Activated naive CD8-positive, alpha-beta T cell treated with anti-CD3 and anti-CD28 coated beads for 36 hours (primary cell): ENCODE measurements around the gene FSTL5. TPM values are rescaled to one million over a fixed set of nuclear protein-coding genes. Genes with fewer than 3 reads are reported as not detected.

Experiments
- DNase-seq: peaks from one replicate; pipeline ENCODE4 v3.0.0; 2021
- H3K27ac Mint-ChIP-seq: one replicate; pipeline ENCODE4 v1.8.0; 2022; ENCODE audit warnings: mild to moderate bottlenecking, moderate library complexity, mixed read lengths
- H3K27me3 Mint-ChIP-seq: one replicate; pipeline ENCODE4 v1.8.0; 2022; ENCODE audit warnings: mild to moderate bottlenecking, mixed read lengths
- H3K36me3 Mint-ChIP-seq: one replicate; pipeline ENCODE4 v1.8.0; 2021; ENCODE audit warnings: mild to moderate bottlenecking, mixed read lengths
- H3K4me1 Mint-ChIP-seq: one replicate; pipeline ENCODE4 v1.8.0; 2021; ENCODE audit warnings: mixed read lengths
- H3K4me3 Mint-ChIP-seq: one replicate; pipeline ENCODE4 v1.8.0; 2022; ENCODE audit warnings: mild to moderate bottlenecking, moderate library complexity, mixed read lengths
- H3K9me3 Mint-ChIP-seq: one replicate; pipeline ENCODE4 v1.8.0; 2022; ENCODE audit warnings: mixed read lengths
- total RNA-seq, 2 experiments: library from RNA; stranded (reverse); gene quantifications; one replicate each; pipeline ENCODE4 v1.2.3, GENCODE V29; 2021

FSTL5 gene
- total RNA-seq, 2 experiments from 2014 or later = not detected

GRCh38 chr4:161411901-161412300 is 751.9 kb downstream of the FSTL5 start:
- Mint-ChIP-seq H3K4me3 (no peak overlapping the region), H3K9me3 (peaks cover 8% of the 10 kb centered on the region), H3K27ac (no peak overlapping the region), H3K36me3 (no peaks in the 10 kb centered on the region), H3K27me3 (no peaks in the 10 kb centered on the region), H3K4me1 (no peaks in the 10 kb centered on the region)
- no peak for DNase-seq

DNA sequence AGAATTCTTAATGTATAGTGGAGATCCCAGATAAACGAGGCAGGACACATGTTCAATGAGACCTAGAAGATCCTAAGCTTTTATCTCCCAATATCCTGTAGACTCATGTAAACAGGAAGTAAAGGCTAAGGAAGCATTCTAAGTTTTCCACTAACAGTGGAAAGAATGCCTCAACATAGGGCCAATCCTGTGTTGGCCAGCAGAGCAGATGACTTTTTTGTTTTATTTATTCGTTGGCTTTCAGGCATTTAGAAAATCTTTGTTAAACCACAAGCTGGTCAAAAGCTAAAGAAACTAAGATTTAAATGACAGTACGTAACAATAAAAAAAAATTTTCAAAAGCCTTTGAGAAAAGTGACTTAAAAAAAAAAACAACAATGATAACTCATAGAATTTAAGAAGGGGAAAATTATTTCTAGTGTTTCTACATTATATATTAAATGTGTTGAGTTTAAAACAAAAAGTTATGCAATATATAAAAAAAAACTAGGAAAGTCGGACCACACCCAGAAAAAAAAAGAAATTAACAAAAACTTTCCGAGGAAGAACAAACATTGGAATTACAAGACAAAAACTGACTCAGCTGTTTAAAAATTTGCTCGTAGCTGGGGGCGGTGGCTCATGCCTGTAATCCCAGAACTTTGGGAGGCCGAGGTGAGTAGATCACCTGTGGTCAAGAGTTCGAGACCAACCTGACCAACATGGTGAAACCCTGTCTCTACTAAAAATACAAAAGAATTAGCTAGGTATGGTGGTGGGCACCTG is 759.3 kb downstream of the FSTL5 start:
- no peaks in the 10 kb centered on the region for H3K36me3 Mint-ChIP-seq
- peaks cover 8% of the 10 kb centered on the region for H3K9me3 Mint-ChIP-seq
- no peak overlapping the region for H3K27ac Mint-ChIP-seq
- DNase-seq = no peak
- no peaks in the 10 kb centered on the region for H3K27me3 Mint-ChIP-seq
- H3K4me1 Mint-ChIP-seq = no peaks in the 10 kb centered on the region
- no peak overlapping the region for H3K4me3 Mint-ChIP-seq

- H3K4me1 Mint-ChIP-seq = no peaks in the 10 kb centered on the region
- H3K4me3 Mint-ChIP-seq = no peak overlapping the region
- no peak overlapping the region for H3K27ac Mint-ChIP-seq
- H3K9me3 Mint-ChIP-seq = peaks cover 8% of the 10 kb centered on the region
- H3K36me3 Mint-ChIP-seq = no peaks in the 10 kb centered on the region
- no peak for DNase-seq
- H3K27me3 Mint-ChIP-seq = no peaks in the 10 kb centered on the region
Measured at GRCh38 chr4:161403781-161404180, 760.0 kb downstream of the FSTL5 start.

GRCh38 chr4:161393602-161394001 is 770.2 kb downstream of the FSTL5 start:
- no peaks in the 10 kb centered on the region for H3K27me3 Mint-ChIP-seq
- H3K4me3 Mint-ChIP-seq = no peak overlapping the region
- no peaks in the 10 kb centered on the region for H3K9me3 Mint-ChIP-seq
- no peak for DNase-seq
- H3K36me3 Mint-ChIP-seq = no peaks in the 10 kb centered on the region
- no peaks in the 10 kb centered on the region for H3K4me1 Mint-ChIP-seq
- no peak overlapping the region for H3K27ac Mint-ChIP-seq

DNA sequence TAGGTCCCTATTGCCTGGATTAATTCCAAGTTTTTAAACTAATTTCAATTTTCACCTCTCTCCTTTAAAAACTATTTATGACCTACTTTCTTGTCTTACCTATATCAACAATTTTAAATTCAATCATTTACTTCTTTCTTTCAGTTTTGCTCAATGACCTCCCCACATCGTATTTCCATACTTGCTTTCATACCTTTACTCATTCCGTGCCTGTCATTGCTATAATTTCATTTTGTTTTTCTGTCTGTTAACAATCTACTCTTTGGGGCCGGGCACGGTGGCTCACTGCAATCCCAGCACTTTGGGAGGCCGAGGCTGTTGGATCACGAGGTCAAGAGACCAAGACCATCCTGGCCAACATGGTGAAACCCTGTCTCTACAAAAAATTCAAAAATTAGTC is 781.1 kb downstream of the FSTL5 start:
- H3K4me1 Mint-ChIP-seq = no peaks in the 10 kb centered on the region
- H3K36me3 Mint-ChIP-seq = no peaks in the 10 kb centered on the region
- peaks cover 1% of the 10 kb centered on the region for H3K9me3 Mint-ChIP-seq
- no peak for DNase-seq
- H3K27ac Mint-ChIP-seq = no peak overlapping the region
- H3K27me3 Mint-ChIP-seq = no peaks in the 10 kb centered on the region
- no peak overlapping the region for H3K4me3 Mint-ChIP-seq

GRCh38 chr4:161376275-161376674 is 787.5 kb downstream of the FSTL5 start:
- DNase-seq = no peak
- peaks cover 6% of the 10 kb centered on the region for H3K9me3 Mint-ChIP-seq
- H3K4me3 Mint-ChIP-seq = no peak overlapping the region
- no peaks in the 10 kb centered on the region for H3K36me3 Mint-ChIP-seq
- no peaks in the 10 kb centered on the region for H3K4me1 Mint-ChIP-seq
- H3K27ac Mint-ChIP-seq = no peak overlapping the region
- no peaks in the 10 kb centered on the region for H3K27me3 Mint-ChIP-seq

DNA sequence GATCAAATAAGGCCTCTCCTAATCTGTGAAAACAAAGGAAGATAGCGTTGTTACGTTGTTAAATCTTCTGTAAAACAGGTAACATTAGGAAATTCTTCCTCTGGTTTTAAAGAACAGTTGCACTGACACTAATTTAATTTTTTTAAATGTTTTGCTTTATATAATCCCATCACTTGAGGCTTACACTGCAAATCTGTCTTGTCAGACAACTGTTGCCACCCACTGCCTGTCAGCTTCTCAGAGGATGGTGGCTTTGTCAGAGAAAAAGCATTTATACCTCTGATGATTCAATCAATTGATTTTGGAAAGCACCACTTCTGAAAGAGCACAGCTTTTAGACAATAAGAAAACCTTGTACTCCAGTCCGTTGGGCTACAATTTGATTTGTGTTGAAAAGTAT is 799.1 kb downstream of the FSTL5 start:
- Mint-ChIP-seq H3K27ac (no peak overlapping the region), H3K36me3 (no peaks in the 10 kb centered on the region), H3K9me3 (no peaks in the 10 kb centered on the region), H3K27me3 (no peaks in the 10 kb centered on the region), H3K4me1 (no peaks in the 10 kb centered on the region), H3K4me3 (no peak overlapping the region)
- no peak for DNase-seq

DNA sequence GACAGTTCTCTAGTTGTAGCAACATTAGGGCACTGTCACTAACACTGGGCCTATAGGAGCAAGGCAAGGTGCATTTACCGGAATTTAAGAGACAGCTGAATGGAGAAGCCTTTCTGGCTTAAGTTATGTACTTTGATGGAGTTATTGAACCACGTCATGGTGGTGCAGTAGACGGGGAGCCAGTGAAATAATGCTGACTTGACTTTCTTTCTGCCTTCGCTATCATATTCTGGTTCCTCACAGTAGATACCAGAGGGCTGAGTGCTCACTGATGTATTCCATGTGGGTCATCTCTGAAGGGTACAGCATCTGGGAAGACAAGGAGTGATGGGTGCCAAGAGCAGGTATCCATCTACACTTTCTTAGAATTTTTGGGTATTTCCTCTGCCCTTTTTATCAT is 802.8 kb downstream of the FSTL5 start:
- Mint-ChIP-seq H3K4me3 (no peak overlapping the region), H3K27me3 (no peaks in the 10 kb centered on the region)
- DNase-seq = no peak

DNA sequence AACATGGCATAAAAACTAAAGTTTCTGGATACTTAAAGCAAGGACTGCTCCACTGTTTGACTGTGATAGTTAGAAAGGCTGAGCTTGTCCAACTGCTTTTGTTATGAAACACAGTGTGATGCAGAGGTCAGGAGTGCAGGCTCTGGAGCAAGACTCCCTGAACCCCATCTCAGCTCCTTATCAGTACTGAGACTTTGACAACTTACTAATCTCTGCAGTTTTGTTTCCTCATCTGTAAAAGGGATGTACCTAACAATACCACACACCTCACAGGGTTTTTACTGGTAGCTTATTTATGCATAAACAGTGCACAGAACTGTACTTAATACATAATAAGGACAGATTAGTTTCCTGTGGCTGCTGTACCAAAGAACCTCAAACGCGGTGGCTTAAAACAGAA is 804.3 kb downstream of the FSTL5 start:
- Mint-ChIP-seq H3K4me1 (no peaks in the 10 kb centered on the region), H3K27me3 (no peaks in the 10 kb centered on the region), H3K9me3 (peaks cover 1% of the 10 kb centered on the region), H3K4me3 (no peak overlapping the region), H3K36me3 (no peaks in the 10 kb centered on the region), H3K27ac (no peak overlapping the region)
- no peak for DNase-seq

More for the DNA sequence above, 802.8 kb downstream of the FSTL5 start:
- H3K4me1 Mint-ChIP-seq = no peaks in the 10 kb centered on the region
- H3K27ac Mint-ChIP-seq = no peak overlapping the region
- H3K9me3 Mint-ChIP-seq = peaks cover 1% of the 10 kb centered on the region
- H3K36me3 Mint-ChIP-seq = no peaks in the 10 kb centered on the region

DNA sequence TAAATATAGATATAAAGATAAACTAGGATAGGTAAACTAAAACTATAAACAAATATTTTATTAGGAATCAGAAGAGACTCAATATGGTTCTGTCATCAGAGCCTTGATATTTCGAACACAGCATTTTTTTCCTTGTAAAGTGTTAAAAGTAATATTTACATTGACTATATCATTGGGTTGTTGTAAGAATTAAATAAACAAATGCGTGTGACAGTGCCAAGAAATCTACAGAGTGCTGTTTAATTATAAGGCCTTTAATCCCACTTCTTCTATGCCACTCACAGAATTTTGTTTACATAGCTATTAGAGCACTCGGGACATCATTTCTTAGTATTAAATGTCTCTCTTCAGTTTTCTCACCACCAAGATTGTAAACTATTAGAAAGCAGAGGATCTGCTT is 807.4 kb downstream of the FSTL5 start:
- no peaks in the 10 kb centered on the region for H3K27me3 Mint-ChIP-seq
- no peaks in the 10 kb centered on the region for H3K36me3 Mint-ChIP-seq
- DNase-seq = no peak
- H3K27ac Mint-ChIP-seq = no peak overlapping the region
- H3K9me3 Mint-ChIP-seq = peaks cover 1% of the 10 kb centered on the region
- no peaks in the 10 kb centered on the region for H3K4me1 Mint-ChIP-seq
- no peak overlapping the region for H3K4me3 Mint-ChIP-seq

GRCh38 chr4:161350946-161351345 is 812.9 kb downstream of the FSTL5 start:
- Mint-ChIP-seq H3K9me3 (peaks cover 8% of the 10 kb centered on the region), H3K4me1 (no peaks in the 10 kb centered on the region), H3K27me3 (no peaks in the 10 kb centered on the region), H3K36me3 (no peaks in the 10 kb centered on the region), H3K27ac (no peak overlapping the region), H3K4me3 (no peak overlapping the region)
- DNase-seq = no peak

- H3K36me3 Mint-ChIP-seq = no peaks in the 10 kb centered on the region
- H3K27ac Mint-ChIP-seq = no peak overlapping the region
- H3K27me3 Mint-ChIP-seq = no peaks in the 10 kb centered on the region
- peaks cover 8% of the 10 kb centered on the region for H3K9me3 Mint-ChIP-seq
- no peak for DNase-seq
- H3K4me3 Mint-ChIP-seq = no peak overlapping the region
- no peaks in the 10 kb centered on the region for H3K4me1 Mint-ChIP-seq
Measured at GRCh38 chr4:161345741-161346140, 818.1 kb downstream of the FSTL5 start.

DNA sequence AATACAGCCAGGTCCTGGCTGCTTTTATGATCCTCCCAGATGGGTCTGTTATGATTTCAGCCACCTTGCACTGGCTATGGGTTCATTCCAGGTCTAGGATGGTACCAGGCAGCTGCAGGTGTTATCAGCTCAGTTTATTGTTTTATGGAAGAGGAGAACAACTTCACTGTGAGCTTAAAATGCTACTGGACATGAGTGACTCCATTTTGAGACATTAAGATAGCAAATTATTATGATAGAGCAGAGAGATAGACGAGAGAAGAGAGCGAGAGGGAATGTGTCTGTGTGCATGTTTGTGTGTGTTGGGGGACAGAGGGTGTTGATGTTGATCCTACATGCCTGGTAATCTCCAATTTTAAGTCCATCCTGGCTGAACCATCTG is 820.2 kb downstream of the FSTL5 start:
- no peak for DNase-seq
- Mint-ChIP-seq H3K4me3 (no peak overlapping the region), H3K9me3 (peaks cover 6% of the 10 kb centered on the region), H3K36me3 (no peaks in the 10 kb centered on the region), H3K27ac (no peak overlapping the region), H3K4me1 (no peaks in the 10 kb centered on the region), H3K27me3 (no peaks in the 10 kb centered on the region)

GRCh38 chr4:161342881-161343568 is 820.8 kb downstream of the FSTL5 start:
- no peaks in the 10 kb centered on the region for H3K4me1 Mint-ChIP-seq
- no peak overlapping the region for H3K4me3 Mint-ChIP-seq
- no peaks in the 10 kb centered on the region for H3K27me3 Mint-ChIP-seq
- peaks cover 6% of the 10 kb centered on the region for H3K9me3 Mint-ChIP-seq
- H3K27ac Mint-ChIP-seq = no peak overlapping the region
- DNase-seq = no peak
- H3K36me3 Mint-ChIP-seq = no peaks in the 10 kb centered on the region

GRCh38 chr4:161336621-161337020 is 827.2 kb downstream of the FSTL5 start:
- no peak overlapping the region for H3K4me3 Mint-ChIP-seq

GRCh38 chr4:161336016-161336530 is 827.7 kb downstream of the FSTL5 start:
- H3K36me3 Mint-ChIP-seq = no peaks in the 10 kb centered on the region
- H3K9me3 Mint-ChIP-seq = peaks cover 3% of the 10 kb centered on the region
- no peaks in the 10 kb centered on the region for H3K27me3 Mint-ChIP-seq
- no peak overlapping the region for H3K27ac Mint-ChIP-seq
- no peaks in the 10 kb centered on the region for H3K4me1 Mint-ChIP-seq
- DNase-seq = no peak
- no peak overlapping the region for H3K4me3 Mint-ChIP-seq

More at GRCh38 chr4:161336621-161337020, 827.2 kb downstream of the FSTL5 start:
- Mint-ChIP-seq H3K4me1 (no peaks in the 10 kb centered on the region), H3K27ac (no peak overlapping the region), H3K27me3 (no peaks in the 10 kb centered on the region), H3K9me3 (peaks cover 3% of the 10 kb centered on the region), H3K36me3 (no peaks in the 10 kb centered on the region)
- no peak for DNase-seq
